NB4 (cell line): ENCODE results near the gene OSER1.

Experiments used
- CTCF ChIP-seq: IDR thresholded peaks from one replicate; pipeline ENCODE4 v1.5.1; 2012; ENCODE audit warnings: low read depth, low read length
- MYC ChIP-seq: IDR thresholded peaks from 2 replicates; pipeline ENCODE4 v1.6.1; 2011; ENCODE audit warnings: low read depth, low read length
- POLR2A ChIP-seq: IDR thresholded peaks from 2 replicates; pipeline ENCODE4 v1.6.1; 2011; ENCODE audit warnings: mild to moderate bottlenecking; ENCODE audit not compliant: insufficient read length; ENCODE audit errors: extremely low read depth
- TF ChIP-seq, protein P1 (sequence below): IDR thresholded peaks from 2 replicates; pipeline ENCODE4 v1.6.1; 2011; ENCODE audit warnings: low read depth, low read length

DNA sequence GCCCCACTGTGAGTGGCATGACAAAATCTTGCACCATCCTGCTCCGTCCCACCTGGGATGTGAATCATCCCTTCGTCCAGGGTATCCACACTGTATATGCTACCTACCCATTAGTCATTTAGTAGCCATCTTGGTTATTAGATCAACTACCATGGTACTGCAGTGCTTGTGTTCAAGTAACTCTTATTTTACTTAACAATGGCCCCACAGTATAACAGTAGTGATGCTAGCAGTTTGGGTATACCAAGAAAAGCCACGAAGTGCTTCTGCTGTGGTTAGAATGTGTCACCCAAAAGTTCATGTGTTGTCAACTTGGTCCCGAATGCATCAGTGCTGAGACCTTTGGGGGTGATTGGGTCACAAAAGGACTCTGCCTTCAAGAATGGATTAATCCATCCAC is 11.7 kb downstream of the OSER1 start:
- TF ChIP-seq MYC = no peak
- no peak for TF ChIP-seq POLR2A
- TF ChIP-seq CTCF = no peak
- TF ChIP-seq, protein P1, sequence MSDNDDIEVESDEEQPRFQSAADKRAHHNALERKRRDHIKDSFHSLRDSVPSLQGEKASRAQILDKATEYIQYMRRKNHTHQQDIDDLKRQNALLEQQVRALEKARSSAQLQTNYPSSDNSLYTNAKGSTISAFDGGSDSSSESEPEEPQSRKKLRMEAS = no peak
